HepG2 (cell line): Measurements from ENCODE around the gene GRAMD2A.

Source experiments
- MAFK ChIP-seq, 2 experiments: IDR thresholded peaks in 1 of 2; conservative IDR thresholded peaks in 1 of 2; 2 replicates each; pipeline ENCODE4 v1.6.1; 2011; ENCODE audit warnings: improper control_type of control experiment in 2 of 2, low read length in 2 of 2
- ZNF879 ChIP-seq: sonication (generic); formaldehyde crosslinking; IDR thresholded peaks from 2 replicates; pipeline ENCODE4 v1.8.1; 2023; ENCODE audit warnings: missing genetic modification reagents
- TF ChIP-seq, protein P1 (sequence below), 2 experiments: IDR thresholded peaks; 2 replicates each; pipeline ENCODE4 v1.6.1; 2011 to 2012; ENCODE audit warnings: low read length in 2 of 2, borderline replicate concordance in 1 of 2, low read depth in 1 of 2, mild to moderate bottlenecking in 1 of 2, moderate library complexity in 1 of 2
- TF ChIP-seq, protein P2 (sequence below): sonication (generic); formaldehyde crosslinking; IDR thresholded peaks from 2 replicates; pipeline ENCODE4 v1.5.0; 2020; ENCODE audit warnings: mild to moderate bottlenecking, missing genetic modification reagents, moderate library complexity

DNA sequence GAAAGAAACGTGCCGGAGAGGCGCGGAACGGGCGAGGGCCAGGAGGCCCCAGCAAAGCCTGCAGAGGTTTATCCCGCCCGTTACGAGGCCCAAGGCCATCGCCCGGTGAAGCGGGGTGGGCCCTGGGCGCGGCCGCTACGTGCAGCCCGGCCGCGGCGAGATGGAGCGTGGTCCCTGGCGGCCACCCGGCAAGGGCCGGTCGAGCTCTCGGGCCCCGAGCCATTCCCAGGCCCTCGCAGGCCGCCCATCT is 32.3 kb upstream of the GRAMD2A start:
- TF ChIP-seq, protein P1, sequence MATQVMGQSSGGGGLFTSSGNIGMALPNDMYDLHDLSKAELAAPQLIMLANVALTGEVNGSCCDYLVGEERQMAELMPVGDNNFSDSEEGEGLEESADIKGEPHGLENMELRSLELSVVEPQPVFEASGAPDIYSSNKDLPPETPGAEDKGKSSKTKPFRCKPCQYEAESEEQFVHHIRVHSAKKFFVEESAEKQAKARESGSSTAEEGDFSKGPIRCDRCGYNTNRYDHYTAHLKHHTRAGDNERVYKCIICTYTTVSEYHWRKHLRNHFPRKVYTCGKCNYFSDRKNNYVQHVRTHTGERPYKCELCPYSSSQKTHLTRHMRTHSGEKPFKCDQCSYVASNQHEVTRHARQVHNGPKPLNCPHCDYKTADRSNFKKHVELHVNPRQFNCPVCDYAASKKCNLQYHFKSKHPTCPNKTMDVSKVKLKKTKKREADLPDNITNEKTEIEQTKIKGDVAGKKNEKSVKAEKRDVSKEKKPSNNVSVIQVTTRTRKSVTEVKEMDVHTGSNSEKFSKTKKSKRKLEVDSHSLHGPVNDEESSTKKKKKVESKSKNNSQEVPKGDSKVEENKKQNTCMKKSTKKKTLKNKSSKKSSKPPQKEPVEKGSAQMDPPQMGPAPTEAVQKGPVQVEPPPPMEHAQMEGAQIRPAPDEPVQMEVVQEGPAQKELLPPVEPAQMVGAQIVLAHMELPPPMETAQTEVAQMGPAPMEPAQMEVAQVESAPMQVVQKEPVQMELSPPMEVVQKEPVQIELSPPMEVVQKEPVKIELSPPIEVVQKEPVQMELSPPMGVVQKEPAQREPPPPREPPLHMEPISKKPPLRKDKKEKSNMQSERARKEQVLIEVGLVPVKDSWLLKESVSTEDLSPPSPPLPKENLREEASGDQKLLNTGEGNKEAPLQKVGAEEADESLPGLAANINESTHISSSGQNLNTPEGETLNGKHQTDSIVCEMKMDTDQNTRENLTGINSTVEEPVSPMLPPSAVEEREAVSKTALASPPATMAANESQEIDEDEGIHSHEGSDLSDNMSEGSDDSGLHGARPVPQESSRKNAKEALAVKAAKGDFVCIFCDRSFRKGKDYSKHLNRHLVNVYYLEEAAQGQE (IDR thresholded peaks at IDR 0.05; ENCODE audit: borderline replicate concordance in 1 of 2, low read depth in 1 of 2, low read length in 2 of 2) = no peak
- TF ChIP-seq ZNF879 (CRISPR knock-in tag) = no peak
- TF ChIP-seq, protein P2, sequence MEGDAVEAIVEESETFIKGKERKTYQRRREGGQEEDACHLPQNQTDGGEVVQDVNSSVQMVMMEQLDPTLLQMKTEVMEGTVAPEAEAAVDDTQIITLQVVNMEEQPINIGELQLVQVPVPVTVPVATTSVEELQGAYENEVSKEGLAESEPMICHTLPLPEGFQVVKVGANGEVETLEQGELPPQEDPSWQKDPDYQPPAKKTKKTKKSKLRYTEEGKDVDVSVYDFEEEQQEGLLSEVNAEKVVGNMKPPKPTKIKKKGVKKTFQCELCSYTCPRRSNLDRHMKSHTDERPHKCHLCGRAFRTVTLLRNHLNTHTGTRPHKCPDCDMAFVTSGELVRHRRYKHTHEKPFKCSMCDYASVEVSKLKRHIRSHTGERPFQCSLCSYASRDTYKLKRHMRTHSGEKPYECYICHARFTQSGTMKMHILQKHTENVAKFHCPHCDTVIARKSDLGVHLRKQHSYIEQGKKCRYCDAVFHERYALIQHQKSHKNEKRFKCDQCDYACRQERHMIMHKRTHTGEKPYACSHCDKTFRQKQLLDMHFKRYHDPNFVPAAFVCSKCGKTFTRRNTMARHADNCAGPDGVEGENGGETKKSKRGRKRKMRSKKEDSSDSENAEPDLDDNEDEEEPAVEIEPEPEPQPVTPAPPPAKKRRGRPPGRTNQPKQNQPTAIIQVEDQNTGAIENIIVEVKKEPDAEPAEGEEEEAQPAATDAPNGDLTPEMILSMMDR (CRISPR knock-in tag) = no peak
- no peak for TF ChIP-seq MAFK (conservative IDR thresholded peaks at IDR 0.05 in 1 of 2, IDR thresholded peaks at IDR 0.05 in 1 of 2; ENCODE audit: low read length in 2 of 2)
